ENCODE measurements around the gene ERCC5.

ERCC5 gene

DNA sequence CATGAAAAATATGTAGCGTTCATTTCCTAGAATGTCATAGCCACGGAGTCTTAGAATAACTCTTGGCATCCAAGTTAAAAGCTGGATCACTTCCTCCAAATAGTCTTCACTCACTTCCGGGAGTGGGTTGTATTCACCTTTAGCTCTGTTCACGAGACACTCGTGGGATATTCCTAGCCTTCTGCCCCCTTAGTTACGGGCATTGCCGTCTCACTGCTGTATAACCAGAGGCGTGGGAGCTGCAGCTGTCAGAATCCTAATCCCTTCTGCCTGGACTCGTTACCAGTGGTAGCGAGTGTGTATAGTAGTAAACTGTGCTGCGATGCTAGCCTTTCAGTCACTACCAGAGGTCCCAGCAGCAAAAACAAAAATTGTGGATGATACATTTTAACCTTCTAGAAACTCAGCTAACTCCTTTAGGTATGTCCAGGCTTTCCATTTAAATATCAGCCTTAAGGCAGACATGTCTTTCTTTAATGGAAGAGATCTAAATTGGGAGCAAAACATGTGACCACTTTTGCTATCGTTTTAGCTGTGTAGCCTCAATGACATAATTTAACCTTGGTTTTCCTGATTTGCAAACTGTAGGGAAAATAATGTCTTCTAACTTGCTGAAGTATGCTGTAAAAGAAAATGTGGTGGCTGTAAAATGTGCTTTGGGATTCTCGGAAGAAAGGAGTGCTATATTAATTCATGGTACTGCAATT is 34.1 kb downstream of the ERCC5 start:
- no peak overlapping the region for H3K4me3 ChIP-seq (replicated peaks; ENCODE audit: low read depth, low read length)
- no peak for DNase-seq (ENCODE audit: extremely low read depth, low read depth)
- TF ChIP-seq, protein P1, sequence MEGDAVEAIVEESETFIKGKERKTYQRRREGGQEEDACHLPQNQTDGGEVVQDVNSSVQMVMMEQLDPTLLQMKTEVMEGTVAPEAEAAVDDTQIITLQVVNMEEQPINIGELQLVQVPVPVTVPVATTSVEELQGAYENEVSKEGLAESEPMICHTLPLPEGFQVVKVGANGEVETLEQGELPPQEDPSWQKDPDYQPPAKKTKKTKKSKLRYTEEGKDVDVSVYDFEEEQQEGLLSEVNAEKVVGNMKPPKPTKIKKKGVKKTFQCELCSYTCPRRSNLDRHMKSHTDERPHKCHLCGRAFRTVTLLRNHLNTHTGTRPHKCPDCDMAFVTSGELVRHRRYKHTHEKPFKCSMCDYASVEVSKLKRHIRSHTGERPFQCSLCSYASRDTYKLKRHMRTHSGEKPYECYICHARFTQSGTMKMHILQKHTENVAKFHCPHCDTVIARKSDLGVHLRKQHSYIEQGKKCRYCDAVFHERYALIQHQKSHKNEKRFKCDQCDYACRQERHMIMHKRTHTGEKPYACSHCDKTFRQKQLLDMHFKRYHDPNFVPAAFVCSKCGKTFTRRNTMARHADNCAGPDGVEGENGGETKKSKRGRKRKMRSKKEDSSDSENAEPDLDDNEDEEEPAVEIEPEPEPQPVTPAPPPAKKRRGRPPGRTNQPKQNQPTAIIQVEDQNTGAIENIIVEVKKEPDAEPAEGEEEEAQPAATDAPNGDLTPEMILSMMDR (IDR thresholded peaks at IDR 0.05; ENCODE audit: low read depth, low read length, missing control alignments), result no peak

DNA sequence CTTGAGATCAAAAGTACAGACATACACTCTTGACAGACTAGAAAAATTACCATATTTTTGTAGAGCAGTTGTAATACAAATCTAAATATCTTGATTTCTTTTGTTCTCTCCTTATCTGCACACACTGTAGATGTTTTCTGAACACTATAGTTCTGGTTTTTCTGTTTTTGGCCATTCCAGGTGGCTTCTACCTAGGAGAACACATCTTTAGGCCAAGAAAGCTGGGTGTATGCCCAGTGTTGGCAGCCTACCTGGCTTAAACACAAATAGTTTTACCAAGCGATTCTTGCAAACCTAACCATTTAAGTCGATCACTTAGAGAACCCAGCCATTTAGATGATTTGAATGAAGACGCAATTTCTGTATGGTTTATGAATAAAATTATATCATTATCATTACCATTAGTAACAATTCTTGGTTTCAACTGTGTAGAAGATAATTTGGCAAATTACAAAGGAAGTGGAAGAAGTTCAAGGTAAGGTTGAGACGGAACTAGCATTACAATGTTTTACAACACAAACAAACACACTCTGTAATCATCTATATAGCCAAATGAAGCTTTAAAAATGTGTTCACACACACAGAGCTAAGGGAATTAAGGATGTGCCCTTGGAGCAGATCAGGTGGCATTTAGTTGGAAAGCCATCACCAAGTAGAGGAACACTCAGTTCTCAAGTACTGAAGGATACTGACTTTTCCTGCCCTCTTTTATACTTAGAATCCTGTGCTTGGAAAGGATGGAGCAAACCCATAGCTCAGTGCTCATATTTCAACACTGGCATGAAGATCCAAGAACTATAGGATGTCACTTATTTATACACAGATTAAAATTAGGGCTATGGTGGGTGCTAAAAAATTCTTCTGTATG is 36.2 kb downstream of the ERCC5 start:
- no peak for DNase-seq (ENCODE audit: extremely low read depth, low read depth)
- no peak overlapping the region for H3K4me3 ChIP-seq (replicated peaks; ENCODE audit: low read depth, low read length)
- TF ChIP-seq, protein P1 (IDR thresholded peaks at IDR 0.05; ENCODE audit: low read depth, low read length, missing control alignments), result no peak

DNA sequence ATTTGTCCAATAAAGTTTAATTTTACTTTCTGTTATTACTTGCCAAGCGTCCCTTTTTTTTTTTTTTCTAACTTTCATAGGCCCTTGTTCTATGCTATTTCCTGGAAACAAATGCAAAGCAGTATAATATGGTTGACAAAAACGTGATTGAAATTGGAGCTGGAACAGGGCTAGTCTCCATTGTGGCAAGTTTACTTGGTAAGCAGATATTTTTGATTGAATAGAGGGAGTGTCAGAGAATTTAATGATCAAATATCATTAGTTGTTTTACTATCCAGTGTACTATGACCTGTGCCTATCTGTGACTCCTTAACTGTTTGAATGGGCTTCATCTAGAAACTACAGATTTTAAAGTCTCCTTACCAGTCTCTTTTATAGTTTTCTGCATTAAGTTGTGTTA is 46.7 kb downstream of the ERCC5 start:
- no peak overlapping the region for H3K4me3 ChIP-seq (replicated peaks; ENCODE audit: low read depth, low read length)
- no peak for DNase-seq (ENCODE audit: extremely low read depth, low read depth)
- TF ChIP-seq, protein P1 (IDR thresholded peaks at IDR 0.05; ENCODE audit: low read depth, low read length, missing control alignments), result no peak

DNA sequence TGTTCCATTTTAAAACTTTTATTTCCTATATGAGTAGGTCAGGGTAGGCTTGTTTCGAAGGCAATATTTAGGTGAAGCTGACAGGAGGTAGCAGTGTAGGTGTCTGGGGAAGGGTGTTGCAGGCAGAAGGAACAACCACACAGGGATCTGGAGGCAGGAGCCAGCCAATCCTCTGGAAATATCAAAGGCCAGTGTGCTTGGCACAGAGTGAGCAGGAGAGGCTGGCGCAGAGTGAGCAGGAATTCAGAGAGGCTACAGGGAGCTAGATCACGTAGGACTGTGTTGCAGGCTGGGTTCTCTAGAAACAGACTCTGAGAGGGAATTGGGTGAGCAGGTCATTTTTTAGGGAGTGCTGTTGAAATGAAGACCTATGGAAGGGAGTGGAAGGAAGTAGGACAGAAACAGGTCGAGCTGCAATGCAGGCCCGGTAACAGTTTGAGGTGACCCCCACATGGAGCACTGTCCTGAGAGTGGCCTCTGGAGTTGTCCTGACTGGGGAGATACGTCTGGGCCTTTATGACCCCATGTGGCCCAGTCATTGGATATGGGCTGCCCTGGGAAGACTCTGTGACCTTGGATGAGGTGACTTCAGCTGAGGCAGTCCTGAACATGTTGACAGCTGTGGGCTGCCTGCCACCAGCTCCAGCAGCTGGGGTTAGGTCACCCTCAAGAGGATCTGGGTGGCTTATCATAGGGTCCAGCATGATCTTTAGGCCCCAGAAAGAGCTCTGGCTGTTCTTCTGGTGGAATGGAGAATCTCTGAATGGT is 51.7 kb downstream of the ERCC5 start:
- no peak for DNase-seq (ENCODE audit: extremely low read depth, low read depth)
- TF ChIP-seq, protein P1 (IDR thresholded peaks at IDR 0.05; ENCODE audit: low read depth, low read length, missing control alignments), result no peak

DNA sequence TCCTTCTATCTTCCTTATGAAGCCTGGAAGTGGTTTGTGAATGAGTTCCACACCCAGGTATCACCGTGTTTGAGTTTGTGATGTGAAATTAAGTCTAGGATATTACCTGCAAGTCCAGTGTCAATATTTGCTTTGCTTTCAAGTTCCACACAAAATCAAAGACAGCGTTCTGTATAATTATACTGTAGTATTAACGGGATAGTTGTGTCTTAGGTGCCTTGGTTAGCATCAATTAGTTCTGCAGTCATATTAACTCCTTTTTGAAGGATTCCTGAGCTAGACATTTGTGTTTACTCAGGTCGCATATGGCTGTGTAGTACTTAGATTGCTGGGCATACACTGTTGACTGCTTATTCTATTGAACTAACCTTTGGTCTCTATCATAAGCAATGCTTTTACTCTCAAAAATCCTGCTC is 54.4 kb downstream of the ERCC5 start:
- no peak for DNase-seq (ENCODE audit: extremely low read depth, low read depth)
- TF ChIP-seq, protein P1 (IDR thresholded peaks at IDR 0.05; ENCODE audit: low read depth, low read length, missing control alignments), result no peak
- no peak overlapping the region for H3K4me3 ChIP-seq (replicated peaks; ENCODE audit: low read depth, low read length)

More for the DNA sequence above, 51.7 kb downstream of the ERCC5 start:
- no peak overlapping the region for H3K4me3 ChIP-seq (replicated peaks; ENCODE audit: low read depth, low read length)

DNA sequence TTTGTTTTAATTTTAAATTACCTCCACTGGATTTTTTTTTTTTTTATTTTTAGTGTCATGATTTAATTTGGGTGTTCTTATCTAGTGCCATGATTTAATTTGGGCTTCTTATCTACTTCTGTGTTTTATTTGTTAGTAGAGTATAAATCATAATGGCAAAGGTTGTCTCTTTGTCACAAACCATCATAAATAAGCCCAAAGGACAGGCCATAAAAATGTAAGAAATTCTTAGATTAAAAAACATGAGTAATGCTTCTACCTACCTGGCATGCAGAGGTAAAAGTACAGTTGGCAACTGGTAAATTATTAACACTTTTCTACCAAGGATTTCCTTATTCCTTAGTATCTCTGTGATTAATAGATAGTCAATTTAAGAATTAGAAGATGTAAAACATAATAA is 55.2 kb downstream of the ERCC5 start:
- no peak for DNase-seq (ENCODE audit: extremely low read depth, low read depth)
- TF ChIP-seq, protein P1 (IDR thresholded peaks at IDR 0.05; ENCODE audit: low read depth, low read length, missing control alignments), result no peak
- H3K4me3 ChIP-seq (replicated peaks; ENCODE audit: low read depth, low read length), result no peak overlapping the region

All from HFF-Myc (cell line).